DND-41 (cell line): ENCODE data around the gene ACAP1.

Source experiments
- ATAC-seq: fragments of 200-7000 bp; cut with Tn5 transposase; 3 replicates; pipeline ENCODE4 v1.9.1; 2021; ENCODE audit warnings: low read depth; ENCODE audit not compliant: insufficient read depth
- DNase-seq: peaks from one replicate; pipeline ENCODE4 v3.0.0-alpha.2; 2020
- H2AFZ ChIP-seq: 2 replicates; pipeline ENCODE4 v1.6.0; 2012; ENCODE audit warnings: low read depth, low read length
- H3K27ac ChIP-seq: 2 replicates; pipeline ENCODE4 v1.5.1; 2012; ENCODE audit warnings: low read length, inconsistent platforms
- H3K27me3 ChIP-seq: fragments of 200-600 bp; sonication (generic); 2 replicates; pipeline ENCODE4 v1.6.0; 2012; ENCODE audit warnings: low read length, mild to moderate bottlenecking, inconsistent platforms; ENCODE audit not compliant: insufficient read depth, poor library complexity
- H3K36me3 ChIP-seq: 2 replicates; pipeline ENCODE4 v1.5.1; 2012; ENCODE audit warnings: low read length, inconsistent platforms; ENCODE audit not compliant: insufficient read depth
- H3K4me1 ChIP-seq: 2 replicates; pipeline ENCODE4 v1.5.1; 2012; ENCODE audit warnings: mild to moderate bottlenecking, low read length; ENCODE audit not compliant: insufficient read depth
- H3K4me2 ChIP-seq: 2 replicates; pipeline ENCODE4 v1.6.0; 2012; ENCODE audit warnings: mild to moderate bottlenecking, moderate library complexity, low read length, inconsistent platforms; ENCODE audit not compliant: insufficient read depth
- H3K4me3 ChIP-seq, 2 experiments: fragments of 200-600 bp in 1 of 2; shearing (Covaris generic) in 1 of 2; 2 replicates each; pipeline ENCODE4 v1.5.1; 2012 to 2016; ENCODE audit warnings: inconsistent platforms in 2 of 2, low read length in 2 of 2, mild to moderate bottlenecking in 2 of 2, low read depth in 1 of 2, moderate library complexity in 1 of 2
- H3K79me2 ChIP-seq: 2 replicates; pipeline ENCODE4 v1.6.0; 2012; ENCODE audit warnings: low read length, inconsistent platforms; ENCODE audit not compliant: insufficient read depth
- H3K9ac ChIP-seq: 2 replicates; pipeline ENCODE4 v1.6.0; 2012; ENCODE audit warnings: low read depth, mild to moderate bottlenecking, inconsistent platforms, low read length, moderate library complexity
- H3K9me3 ChIP-seq: 2 replicates; pipeline ENCODE4 v1.5.1; 2012; ENCODE audit warnings: low read length, moderate library complexity, mild to moderate bottlenecking, inconsistent platforms; ENCODE audit not compliant: insufficient read depth, severe bottlenecking
- H4K20me1 ChIP-seq: 2 replicates; pipeline ENCODE4 v1.6.0; 2012; ENCODE audit warnings: low read length; ENCODE audit not compliant: insufficient read depth
- CTCF ChIP-seq: IDR thresholded peaks from 2 replicates; pipeline ENCODE4 v1.5.1; 2012; ENCODE audit warnings: borderline replicate concordance, low read length, moderate library complexity, mild to moderate bottlenecking; ENCODE audit not compliant: poor library complexity, severe bottlenecking; ENCODE audit errors: extremely low read depth
- EZH2 ChIP-seq: IDR thresholded peaks from 3 replicates; pipeline ENCODE4 v1.6.1; 2012; ENCODE audit warnings: borderline replicate concordance, low read depth, mild to moderate bottlenecking, moderate library complexity, low read length, inconsistent platforms; ENCODE audit not compliant: severe bottlenecking

ACAP1 gene

GRCh38 chr17:7380855-7381683 lies 44.7 kb downstream of the ACAP1 start, which contains the start of gene TNK1:
TNK1 (plus strand) TSS chr17:7381089; CDS start chr17:7382927, 1,838 bp downstream.
- H3K36me3 ChIP-seq = no peaks in the 10 kb centered on the region
- no peak within 1 kb of the TSS for H2AFZ ChIP-seq
- no peak within 1 kb of the TSS for H3K4me2 ChIP-seq
- H4K20me1 ChIP-seq = no peaks in the 10 kb centered on the region
- no peaks in the 10 kb centered on the region for H3K9me3 ChIP-seq
- no peak for TF ChIP-seq EZH2
- H3K4me1 ChIP-seq = peaks cover 14% of the 10 kb centered on the region
- H3K79me2 ChIP-seq = no peaks in the 10 kb centered on the region
- no peak for DNase-seq
- no peak within 1 kb of the TSS for H3K27ac ChIP-seq
- no peak within 1 kb of the TSS for H3K9ac ChIP-seq
- H3K27me3 ChIP-seq = peaks cover 25% of the 10 kb centered on the region
- ATAC-seq = no peak
- no peak within 1 kb of the TSS for H3K4me3 ChIP-seq

GRCh38 chr17:7382901-7383300 lies 46.6 kb downstream of the ACAP1 start:
- Histone ChIP-seq H3K9me3 (no peaks in the 10 kb centered on the region), H3K36me3 (no peaks in the 10 kb centered on the region), H3K9ac (no peak overlapping the region), H3K79me2 (no peaks in the 10 kb centered on the region), H3K27me3 (peaks cover 25% of the 10 kb centered on the region), H3K4me1 (peaks cover 14% of the 10 kb centered on the region), H3K4me2 (no peak overlapping the region), H3K4me3 (no peak overlapping the region), H2AFZ (no peak overlapping the region), H4K20me1 (no peaks in the 10 kb centered on the region), H3K27ac (no peak overlapping the region)
- DNase-seq (no peak), ATAC-seq (no peak)
- TF ChIP-seq CTCF (no peak), EZH2 (no peak)

- TF ChIP-seq CTCF = no peak
- TF ChIP-seq EZH2 = no peak
- H3K27ac ChIP-seq = no peak overlapping the region
- no peaks in the 10 kb centered on the region for H3K9me3 ChIP-seq
- no peaks in the 10 kb centered on the region for H3K79me2 ChIP-seq
- H3K9ac ChIP-seq = no peak overlapping the region; the same call in 1 of the 2 replicates
- H3K4me3 ChIP-seq = peak overlapping the region in 1 of 2 experiments; percentile 48; a peak in 1 of 4 replicates
- peak overlapping the region; percentile 70 for H3K4me2 ChIP-seq
- peaks cover 25% of the 10 kb centered on the region for H3K27me3 ChIP-seq
- ATAC-seq (no peak), DNase-seq (no peak)
- no peaks in the 10 kb centered on the region for H4K20me1 ChIP-seq
- H3K36me3 ChIP-seq = no peaks in the 10 kb centered on the region
- no peak overlapping the region for H2AFZ ChIP-seq
- peaks cover 14% of the 10 kb centered on the region for H3K4me1 ChIP-seq
Measured at GRCh38 chr17:7383371-7383741, 47.0 kb downstream of the ACAP1 start.

- ATAC-seq (peak; percentile 93), DNase-seq (peak; percentile 65)
- Histone ChIP-seq H4K20me1 (no peaks in the 10 kb centered on the region), H3K36me3 (no peaks in the 10 kb centered on the region), H3K4me1 (peaks cover 14% of the 10 kb centered on the region), H3K27ac (no peak overlapping the region), H3K9me3 (no peaks in the 10 kb centered on the region), H3K79me2 (no peaks in the 10 kb centered on the region), H3K4me2 (peak overlapping the region; percentile 70), H3K4me3 (peak overlapping the region in 1 of 2 experiments; percentile 48; a peak in 2 of 4 replicates), H2AFZ (peak overlapping the region; percentile 67), H3K9ac (peak overlapping the region; percentile 47; the same call in 1 of the 2 replicates), H3K27me3 (peaks cover 25% of the 10 kb centered on the region)
- TF ChIP-seq CTCF (no peak), EZH2 (peak; percentile 25)
Measured at GRCh38 chr17:7383742-7384488, 47.6 kb downstream of the ACAP1 start.
